HG03108 (cell line): ENCODE measurements around the gene C19orf12.
"Not testable (repeated sequence)": the region's sequence is repeated elsewhere in the genome, so short reads cannot be mapped to it uniquely, and the experiment has no call there.

Experiments
- ATAC-seq: cut with Tn5 transposase; IDR thresholded peaks from one replicate; pipeline ENCODE4 v1.9.1; 2021; ENCODE audit warnings: moderate library complexity; ENCODE audit not compliant: unreplicated experiment

The C19orf12 gene

GRCh38 chr19:29677001-29677817 is 37.9 kb downstream of the C19orf12 start:
- ATAC-seq = no peak

GRCh38 chr19:29676586-29676985 is 38.5 kb downstream of the C19orf12 start:
- no peak for ATAC-seq

GRCh38 chr19:29675650-29676186 is 39.3 kb downstream of the C19orf12 start:
- no peak for ATAC-seq

- no peak for ATAC-seq
Measured at GRCh38 chr19:29675120-29675649, 39.9 kb downstream of the C19orf12 start.

- ATAC-seq = no peak
Measured at GRCh38 chr19:29674374-29675119, 40.5 kb downstream of the C19orf12 start.

GRCh38 chr19:29673451-29674371 is 41.4 kb downstream of the C19orf12 start:
- no peak for ATAC-seq

- no peak for ATAC-seq
Measured at GRCh38 chr19:29672933-29673336, 42.1 kb downstream of the C19orf12 start.

- ATAC-seq = no peak
Measured at GRCh38 chr19:29672319-29672932, 42.6 kb downstream of the C19orf12 start.

GRCh38 chr19:29671393-29672160 is 43.5 kb downstream of the C19orf12 start:
- peak; percentile 63 for ATAC-seq

GRCh38 chr19:29671026-29671392 is 44.1 kb downstream of the C19orf12 start:
- not testable (repeated sequence) for ATAC-seq

- ATAC-seq = no peak
Measured at GRCh38 chr19:29670255-29670654, 44.8 kb downstream of the C19orf12 start.

- ATAC-seq = no peak
Measured at GRCh38 chr19:29668746-29669609, 46.1 kb downstream of the C19orf12 start.

GRCh38 chr19:29667901-29668341 is 47.1 kb downstream of the C19orf12 start:
- ATAC-seq = no peak

- no peak for ATAC-seq
Measured at GRCh38 chr19:29667387-29667783, 47.7 kb downstream of the C19orf12 start.

- ATAC-seq = no peak
Measured at GRCh38 chr19:29666578-29667386, 48.3 kb downstream of the C19orf12 start.

GRCh38 chr19:29665826-29666577 is 49.1 kb downstream of the C19orf12 start:
- ATAC-seq = no peak
